ENCODE measurements around the gene FOXA1. TPM values are rescaled to one million over a fixed set of nuclear protein-coding genes. Genes with fewer than 3 reads are reported as not detected.

The FOXA1 gene
- total and polyA plus RNA-seq, 2 of the 4 experiments (the other 2 are of a cell fraction): 0.18 to 0.31 TPM

- no peak overlapping the region for H2BK5ac ChIP-seq (ENCODE audit: low read depth, low read length, poor library complexity, severe bottlenecking)
- TF ChIP-seq CHD1 (IDR thresholded peaks at IDR 0.05; ENCODE audit: low read depth, low read length) (no peak), MXI1 (IDR thresholded peaks at IDR 0.05; ENCODE audit: borderline replicate concordance, low read depth, low read length) (no peak)
- H2BK120ac ChIP-seq (ENCODE audit: low read depth, low read length): no peak overlapping the region
- BruUV-seq (replicated peaks): no TSS peak
- no peaks in the 10 kb centered on the region for H3K9me1 ChIP-seq (ENCODE audit: insufficient read depth, low read length)
- no peak overlapping the region for H4K8ac ChIP-seq (ENCODE audit: low read depth in 2 of 2, low read length in 2 of 2)
- H3K79me1 ChIP-seq (ENCODE audit: low read depth in 1 of 2, low read length in 2 of 2): no peaks in the 10 kb centered on the region
- no peaks in the 10 kb centered on the region for H3K4me1 ChIP-seq (ENCODE audit: control insufficient read depth, insufficient read depth, low read length)
- no peak overlapping the region for H4K5ac ChIP-seq (ENCODE audit: low read depth, low read length)
- H3K18ac ChIP-seq (ENCODE audit: low read depth, low read length): no peak overlapping the region
- no peak overlapping the region for H2AK9ac ChIP-seq (replicated peaks; ENCODE audit: low read depth, low read length, poor library complexity)
- dilution Hi-C loops (cut with HindIII; ENCODE audit: low sequenced_read_pairs, unreplicated experiment): no loop called here
- H3K14ac ChIP-seq (replicated peaks; ENCODE audit: low read depth, low read length): no peak overlapping the region
- no peak overlapping the region for H3K56ac ChIP-seq (ENCODE audit: extremely low read depth, insufficient read depth, low read length)
- no peaks in the 10 kb centered on the region for H4K20me1 ChIP-seq (ENCODE audit: insufficient read depth, low read length)
- intact Hi-C loops (cut with micrococcal nuclease): no loop called here
- no peak overlapping the region for H3K4me2 ChIP-seq (ENCODE audit: low read depth, low read length)
- POLR2A ChIA-PET (ENCODE audit: unreplicated experiment): no interaction called here
- H3K27ac ChIP-seq (ENCODE audit: insufficient read depth, low read length): no peak overlapping the region
- no peak overlapping the region for H3K4ac ChIP-seq (ENCODE audit: low read depth, low read length)
- H3K4me3 ChIP-seq (ENCODE audit: insufficient read depth, low read depth, low read length): no peak overlapping the region
- H3K23ac ChIP-seq (ENCODE audit: low read depth, low read length): no peak overlapping the region
- no peak overlapping the region for H2BK15ac ChIP-seq (ENCODE audit: low read depth, low read length)
- DNase-seq: no peak
- no peak overlapping the region for H2AFZ ChIP-seq (replicated peaks; ENCODE audit: low read length, poor library complexity)
- WGBS, 2 experiments (ENCODE audit: extremely low coverage in 2 of 2, insufficient read length in 1 of 2): 80% methylated on average over 1 of the region's 4 CpGs; no CpG with 5 or more reads in 1 of the 2 experiments
- in situ Hi-C loops (cut with MboI; ENCODE audit: low sequenced_read_pairs): no loop called here
- no peaks in the 10 kb centered on the region for H3K36me3 ChIP-seq (ENCODE audit: control insufficient read depth, insufficient read depth, low read length)
- H3K9ac ChIP-seq (ENCODE audit: low read depth, low read length): no peak overlapping the region
- H3K27me3 ChIP-seq (ENCODE audit: control insufficient read depth, insufficient read depth, low read length): peaks cover 2% of the 10 kb centered on the region
- H4K91ac ChIP-seq (ENCODE audit: insufficient read depth, low read depth, low read length): no peak overlapping the region
- CTCF ChIA-PET: no interaction called here
- no peak overlapping the region for H2AK5ac ChIP-seq (ENCODE audit: low read depth, low read length)
- H2BK20ac ChIP-seq (ENCODE audit: low read depth, low read length): no peak overlapping the region
- H3K9me3 ChIP-seq (ENCODE audit: control insufficient read depth, insufficient read depth, low read length): no peaks in the 10 kb centered on the region
- no peak for ATAC-seq (ENCODE audit: low read depth)
Observed at GRCh38 chr14:37637341-37637740, 42.3 kb upstream of the FOXA1 start.
